ENCODE results near the gene ISM2.

DNA sequence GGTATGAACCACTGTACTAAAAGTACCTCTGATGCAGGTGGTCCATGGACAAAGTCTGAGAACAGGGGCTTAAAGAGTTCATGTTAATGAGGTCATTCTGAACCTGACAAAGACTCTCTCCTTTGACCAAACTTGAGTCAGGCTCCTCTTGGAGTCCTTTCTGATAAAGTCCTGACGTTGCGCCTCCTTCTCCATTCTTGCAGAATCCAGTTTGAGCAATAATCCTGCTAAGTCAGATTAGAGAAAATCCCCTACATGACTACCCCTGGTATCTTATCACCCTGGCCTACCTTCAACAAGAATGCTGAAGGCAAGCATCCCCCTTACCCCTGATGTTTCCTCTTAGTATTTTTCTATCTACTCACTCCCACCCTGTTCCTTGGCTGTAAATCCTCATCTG lies 46.0 kb upstream of the ISM2 start:
- TF ChIP-seq POLR2A (IDR thresholded peaks at IDR 0.05; ENCODE audit: low read depth, low read length) = no peak
- no peak for TF ChIP-seq POLR2AphosphoS5 (IDR thresholded peaks at IDR 0.05; ENCODE audit: low read depth, low read length)
- TF ChIP-seq SPI1 (IDR thresholded peaks at IDR 0.05; ENCODE audit: low read depth, low read length) = no peak
- TF ChIP-seq TAF1 (IDR thresholded peaks at IDR 0.05; ENCODE audit: low read depth, low read length) = no peak
- no peak for TF ChIP-seq POU2F2 (IDR thresholded peaks at IDR 0.05; ENCODE audit: low read depth, low read length)
